Keratinocyte (primary cell): ENCODE measurements around the gene PIP4K2B. TPM values are rescaled to one million over a fixed set of nuclear protein-coding genes. Genes with fewer than 3 reads are reported as not detected.

Source experiments
- DNase-seq: peaks from one replicate; pipeline ENCODE4 v3.0.0-alpha.2; 2011; ENCODE audit warnings: low read depth, missing footprints, low spot score
- FAIRE-seq: peaks from 2 replicates; lab custom pipeline; 2011; peaks lifted over from hg19 to GRCh38; lab: Jason Lieb, UNC
- H2AFZ ChIP-seq: 2 replicates; pipeline ENCODE4 v1.6.0; 2012; ENCODE audit warnings: low read length, control low read depth, inconsistent platforms; ENCODE audit not compliant: control insufficient read depth
- H3K27ac ChIP-seq: 2 replicates; pipeline ENCODE4 v1.5.1; 2011; ENCODE audit warnings: low read length; ENCODE audit not compliant: control insufficient read depth, insufficient read depth
- H3K27me3 ChIP-seq: 3 replicates; pipeline ENCODE4 v1.6.0; 2011; ENCODE audit warnings: low read length; ENCODE audit not compliant: control insufficient read depth, insufficient read depth; ENCODE audit errors: extremely low read depth
- H3K36me3 ChIP-seq, 2 experiments: 2 replicates in 1 of 2; 3 replicates in 1 of 2; pipeline ENCODE4 v1.5.1; 2011; ENCODE audit warnings: low read length in 2 of 2, mild to moderate bottlenecking in 1 of 2; ENCODE audit not compliant: control insufficient read depth in 2 of 2, insufficient read depth in 2 of 2; ENCODE audit errors: extremely low read depth in 1 of 2
- H3K4me1 ChIP-seq: 3 replicates; pipeline ENCODE4 v1.5.1; 2011; ENCODE audit warnings: low read length; ENCODE audit not compliant: control insufficient read depth, insufficient read depth; ENCODE audit errors: extremely low read depth
- H3K4me2 ChIP-seq: 3 replicates; pipeline ENCODE4 v1.6.0; 2011; ENCODE audit warnings: low read depth, low read length; ENCODE audit not compliant: control insufficient read depth, insufficient read depth; ENCODE audit errors: extremely low read depth
- H3K4me3 ChIP-seq, 3 experiments: fragments of 200-600 bp in 1 of 3; sonication (generic) in 1 of 3; 2 replicates in 2 of 3; 3 replicates in 1 of 3; pipeline ENCODE4 v1.5.1; 2011 to 2016; ENCODE audit warnings: low read length in 3 of 3, mild to moderate bottlenecking in 3 of 3, control low read depth in 2 of 3, inconsistent platforms in 1 of 3, low read depth in 1 of 3, mixed read lengths in 1 of 3, mixed run types in 1 of 3, moderate library complexity in 1 of 3; ENCODE audit not compliant: control insufficient read depth in 2 of 3, insufficient read depth in 2 of 3; ENCODE audit errors: extremely low read depth in 1 of 3
- H3K79me2 ChIP-seq: 2 replicates; pipeline ENCODE4 v1.6.0; 2012; ENCODE audit warnings: low read length; ENCODE audit not compliant: control insufficient read depth, insufficient read depth
- H3K9ac ChIP-seq: 3 replicates; pipeline ENCODE4 v1.6.0; 2011; ENCODE audit warnings: low read length; ENCODE audit not compliant: control insufficient read depth, insufficient read depth; ENCODE audit errors: extremely low read depth
- H3K9me1 ChIP-seq: 3 replicates; pipeline ENCODE4 v1.6.0; 2011; ENCODE audit warnings: low read length; ENCODE audit not compliant: control insufficient read depth, insufficient read depth; ENCODE audit errors: extremely low read depth
- H3K9me3 ChIP-seq: 2 replicates; pipeline ENCODE4 v1.5.1; 2012; ENCODE audit warnings: low read depth, low read length; ENCODE audit not compliant: control insufficient read depth
- H4K20me1 ChIP-seq: 3 replicates; pipeline ENCODE4 v1.6.0; 2011; ENCODE audit warnings: low read length; ENCODE audit not compliant: control insufficient read depth, insufficient read depth; ENCODE audit errors: extremely low read depth
- EZH2 ChIP-seq: IDR thresholded peaks from one replicate; pipeline ENCODE4 v1.6.1; 2012; ENCODE audit warnings: inconsistent platforms, mild to moderate bottlenecking, low read length, moderate library complexity
- dilution Hi-C: fragments of 300-500 bp; cut with MboI; formaldehyde crosslinking; loops from one replicate; pipeline ENCODE4 v1.7.0; 2020; ENCODE audit warnings: low sequenced_read_pairs; ENCODE audit not compliant: extremely low pct_ligation_motif_present
- polyA plus RNA-seq, 5 experiments: library from polyadenylated mRNA; depleted of rRNA in 3 of 5; stranded (reverse) in 3 of 5; stranded (forward) in 1 of 5; unstranded in 1 of 5; fragments of >200 nt; gene quantifications; 1 replicate in 1 of 5; 2 replicates in 3 of 5; 3 replicates in 1 of 5; pipeline versions ENCODE4 v1.2.1 to v1.2.3, GENCODE V29; 2011 to 2012; ENCODE audit warnings: missing spikeins in 2 of 5, low read depth in 1 of 5, low replicate concordance in 1 of 5
- TF ChIP-seq, protein P1 (sequence below), 3 experiments: IDR thresholded peaks in 1 of 3; conservative IDR thresholded peaks in 1 of 3; optimal IDR thresholded peaks in 1 of 3; 2 replicates in 2 of 3; 3 replicates in 1 of 3; pipeline versions ENCODE3 to v1.5.1; 2011; ENCODE audit warnings: low read length in 3 of 3, mild to moderate bottlenecking in 3 of 3, moderate library complexity in 2 of 3, control low read depth in 1 of 3, inconsistent platforms in 1 of 3; ENCODE audit not compliant: insufficient read depth in 2 of 3; ENCODE audit errors: extremely low read depth in 1 of 3

PIP4K2B gene
- polyA plus RNA-seq, 1 donor (not counting 4 experiments of a cell fraction or from before 2014, with no cell fraction given) = 26.4 TPM

DNA sequence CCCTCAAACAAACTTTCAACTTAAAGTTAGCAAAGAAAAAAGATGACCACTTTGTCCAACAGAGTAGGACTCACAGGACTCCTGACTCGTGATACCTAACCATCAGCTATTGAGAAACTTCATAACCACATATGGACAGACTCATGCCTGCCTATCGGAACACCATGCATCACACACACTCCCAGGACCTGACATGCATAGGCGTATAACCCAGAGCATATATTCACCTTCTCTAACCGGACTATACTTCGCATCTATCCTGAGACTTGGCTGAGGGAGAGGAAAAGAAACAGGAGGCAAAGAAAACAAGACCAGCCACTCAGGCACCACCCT lies 2.2 kb downstream of the PIP4K2B start:
- H3K9ac ChIP-seq = no peak overlapping the region
- no peak for FAIRE-seq
- TF ChIP-seq, protein P1, sequence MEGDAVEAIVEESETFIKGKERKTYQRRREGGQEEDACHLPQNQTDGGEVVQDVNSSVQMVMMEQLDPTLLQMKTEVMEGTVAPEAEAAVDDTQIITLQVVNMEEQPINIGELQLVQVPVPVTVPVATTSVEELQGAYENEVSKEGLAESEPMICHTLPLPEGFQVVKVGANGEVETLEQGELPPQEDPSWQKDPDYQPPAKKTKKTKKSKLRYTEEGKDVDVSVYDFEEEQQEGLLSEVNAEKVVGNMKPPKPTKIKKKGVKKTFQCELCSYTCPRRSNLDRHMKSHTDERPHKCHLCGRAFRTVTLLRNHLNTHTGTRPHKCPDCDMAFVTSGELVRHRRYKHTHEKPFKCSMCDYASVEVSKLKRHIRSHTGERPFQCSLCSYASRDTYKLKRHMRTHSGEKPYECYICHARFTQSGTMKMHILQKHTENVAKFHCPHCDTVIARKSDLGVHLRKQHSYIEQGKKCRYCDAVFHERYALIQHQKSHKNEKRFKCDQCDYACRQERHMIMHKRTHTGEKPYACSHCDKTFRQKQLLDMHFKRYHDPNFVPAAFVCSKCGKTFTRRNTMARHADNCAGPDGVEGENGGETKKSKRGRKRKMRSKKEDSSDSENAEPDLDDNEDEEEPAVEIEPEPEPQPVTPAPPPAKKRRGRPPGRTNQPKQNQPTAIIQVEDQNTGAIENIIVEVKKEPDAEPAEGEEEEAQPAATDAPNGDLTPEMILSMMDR (optimal IDR thresholded peaks at IDR 0.05 in 1 of 3, IDR thresholded peaks at IDR 0.05 in 1 of 3, conservative IDR thresholded peaks at IDR 0.05 in 1 of 3; ENCODE audit: extremely low read depth in 1 of 3, insufficient read depth in 2 of 3, low read length in 3 of 3) = no peak
- no peak for TF ChIP-seq EZH2
- peaks cover 2% of the 10 kb centered on the region for H3K9me1 ChIP-seq
- H3K36me3 ChIP-seq = peaks cover 12 to 13% of the 10 kb centered on the region in 2 experiments
- H3K4me3 ChIP-seq = peak overlapping the region in 2 of 3 experiments; percentile 3 to 89
- peaks cover 20% of the 10 kb centered on the region for H3K4me1 ChIP-seq
- H3K27ac ChIP-seq = no peak overlapping the region
- no peak for DNase-seq
- dilution Hi-C loops = no loop called here
- H3K79me2 ChIP-seq = peaks cover 58% of the 10 kb centered on the region
- H2AFZ ChIP-seq = no peak overlapping the region
- no peaks in the 10 kb centered on the region for H4K20me1 ChIP-seq
- H3K9me3 ChIP-seq = no peaks in the 10 kb centered on the region
- H3K4me2 ChIP-seq = peak overlapping the region; percentile 87
- H3K27me3 ChIP-seq = no peaks in the 10 kb centered on the region

DNA sequence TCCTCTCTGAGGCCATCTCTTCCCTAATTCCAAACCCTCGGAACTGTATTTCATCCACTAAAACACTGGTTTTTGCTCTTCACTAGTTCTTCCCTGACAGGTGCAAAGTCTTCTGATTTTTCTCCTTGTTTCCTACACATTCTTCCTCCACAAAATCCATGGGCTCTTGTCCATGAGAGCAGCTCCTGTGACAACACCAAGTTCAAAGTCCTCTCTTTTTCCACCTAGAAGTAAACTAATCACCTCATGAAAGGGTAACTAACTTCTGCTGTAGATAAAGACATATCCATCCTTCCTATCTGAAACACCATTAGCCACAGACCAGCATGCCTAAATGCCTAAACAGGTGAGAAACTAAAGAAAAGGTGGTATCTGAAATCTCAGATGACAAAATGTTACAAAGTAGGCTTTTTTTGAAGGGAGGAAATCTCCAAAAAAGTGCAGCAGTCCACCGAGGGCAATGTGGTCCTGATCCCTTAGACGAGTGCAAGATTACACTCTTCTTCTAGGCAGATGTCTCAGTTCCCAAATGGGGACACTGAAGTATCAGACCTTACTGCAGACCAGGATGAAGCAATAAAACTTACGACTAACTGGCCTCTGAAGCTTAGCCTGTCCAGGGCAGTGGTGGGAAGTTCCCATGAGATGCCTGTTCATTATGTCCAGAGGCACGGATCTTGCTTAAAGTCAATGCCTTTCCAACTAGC lies 2.8 kb downstream of the PIP4K2B start:
- FAIRE-seq (no peak), DNase-seq (no peak)
- no peak for TF ChIP-seq EZH2
- TF ChIP-seq, protein P1 (optimal IDR thresholded peaks at IDR 0.05 in 1 of 3, IDR thresholded peaks at IDR 0.05 in 1 of 3, conservative IDR thresholded peaks at IDR 0.05 in 1 of 3; ENCODE audit: extremely low read depth in 1 of 3, insufficient read depth in 2 of 3, low read length in 3 of 3) = no peak
- H3K9me3 ChIP-seq = no peaks in the 10 kb centered on the region
- no peaks in the 10 kb centered on the region for H4K20me1 ChIP-seq
- no peak overlapping the region for H2AFZ ChIP-seq
- H3K9ac ChIP-seq = no peak overlapping the region
- dilution Hi-C loops = no loop called here
- no peak overlapping the region for H3K4me2 ChIP-seq
- H3K4me3 ChIP-seq = no peak overlapping the region
- H3K9me1 ChIP-seq = peaks cover 2% of the 10 kb centered on the region
- peaks cover 8 to 9% of the 10 kb centered on the region in 2 experiments for H3K36me3 ChIP-seq
- no peak overlapping the region for H3K27ac ChIP-seq
- no peaks in the 10 kb centered on the region for H3K27me3 ChIP-seq
- H3K79me2 ChIP-seq = peaks cover 62% of the 10 kb centered on the region
- H3K4me1 ChIP-seq = peaks cover 20% of the 10 kb centered on the region
